Measurements from ENCODE around the gene RBM23.

GRCh38 chr14:22877000-22877501, 41.9 kb downstream of the RBM23 start:
- TF ChIP-seq CTCF (IDR thresholded peaks at IDR 0.05) (no peak), POLR2A (IDR thresholded peaks at IDR 0.05) (no peak)

Data from uterus (tissue), 2 donors.